GDM1 (cell line): ENCODE data around the gene POLE4.

Experiments
- DNase-seq: peaks from one replicate; lab custom pipeline; 2025; lab: John Stamatoyannopoulos, UW

POLE4 gene, protein sequence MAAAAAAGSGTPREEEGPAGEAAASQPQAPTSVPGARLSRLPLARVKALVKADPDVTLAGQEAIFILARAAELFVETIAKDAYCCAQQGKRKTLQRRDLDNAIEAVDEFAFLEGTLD

GRCh38 chr2:74958274-74959105, at the start of gene POLE4:
TSS of gene POLE4 (plus strand) at chr2:74958643. CDS start at chr2:74958680, 37 bp downstream.
- peak; percentile 86 for DNase-seq

- DNase-seq = no peak
These were observed 49.5 kb upstream of the POLE4 start for GRCh38 chr2:74908748-74909444.

DNA sequence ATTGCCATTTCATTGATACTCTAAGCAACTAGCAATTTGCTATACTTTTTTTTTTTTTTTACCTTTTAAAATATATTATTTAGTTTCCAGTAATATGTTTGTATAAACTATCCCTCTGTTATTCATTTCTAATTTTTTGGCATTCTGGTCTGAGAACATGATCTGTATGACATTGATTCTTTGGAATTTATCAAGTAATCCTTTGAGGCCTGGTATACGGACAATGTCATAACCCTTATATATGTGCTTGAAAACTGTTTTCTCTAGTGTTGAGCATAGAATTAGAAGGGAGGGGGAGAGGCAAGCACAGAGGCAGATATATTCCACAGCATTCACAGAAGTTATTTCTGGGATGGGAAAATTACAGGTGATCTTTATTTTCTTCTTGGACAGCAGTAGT, 48.2 kb upstream of the POLE4 start:
- no peak for DNase-seq

DNA sequence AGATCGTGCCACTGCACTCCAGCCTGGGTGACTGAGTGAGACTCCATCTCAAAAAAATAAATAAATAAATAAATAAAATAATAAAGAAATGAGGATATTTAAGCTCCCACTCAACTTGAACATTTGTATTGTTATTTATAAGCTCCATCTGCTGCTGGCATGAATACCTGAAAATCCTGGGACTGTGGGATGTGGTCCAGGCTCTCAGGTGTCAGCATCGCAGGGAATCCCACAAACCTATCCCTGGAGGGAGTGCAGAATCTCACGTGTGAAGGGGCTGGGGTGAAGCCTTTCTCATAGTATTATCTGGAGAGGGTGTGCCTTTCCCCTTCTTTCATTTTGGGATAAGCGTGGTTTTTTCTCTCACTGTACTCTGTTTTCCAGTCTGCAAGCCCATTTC, 47.4 kb upstream of the POLE4 start:
- DNase-seq = no peak

GRCh38 chr2:74915743-74916142, 42.7 kb upstream of the POLE4 start:
- DNase-seq = no peak

DNA sequence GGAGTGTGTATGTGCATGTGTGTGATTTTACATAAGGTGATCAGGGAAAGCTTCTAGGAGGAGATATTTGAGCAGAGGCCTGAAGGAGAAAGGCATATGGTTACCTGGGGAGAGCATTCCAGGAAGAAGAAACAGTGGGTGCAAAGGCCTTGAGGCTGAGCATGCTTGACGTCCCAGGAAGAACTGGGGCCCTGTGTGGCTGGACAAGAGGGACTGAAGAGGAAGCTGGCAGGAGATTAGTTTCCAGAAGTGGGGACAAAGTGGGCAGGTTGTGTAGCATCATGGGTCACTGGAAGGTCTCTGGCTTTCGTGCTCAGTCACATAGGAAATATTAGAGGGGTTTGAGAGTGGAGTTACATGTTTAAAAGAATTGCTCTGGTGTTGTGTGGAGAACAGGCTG, 42.0 kb upstream of the POLE4 start:
- DNase-seq = no peak

DNA sequence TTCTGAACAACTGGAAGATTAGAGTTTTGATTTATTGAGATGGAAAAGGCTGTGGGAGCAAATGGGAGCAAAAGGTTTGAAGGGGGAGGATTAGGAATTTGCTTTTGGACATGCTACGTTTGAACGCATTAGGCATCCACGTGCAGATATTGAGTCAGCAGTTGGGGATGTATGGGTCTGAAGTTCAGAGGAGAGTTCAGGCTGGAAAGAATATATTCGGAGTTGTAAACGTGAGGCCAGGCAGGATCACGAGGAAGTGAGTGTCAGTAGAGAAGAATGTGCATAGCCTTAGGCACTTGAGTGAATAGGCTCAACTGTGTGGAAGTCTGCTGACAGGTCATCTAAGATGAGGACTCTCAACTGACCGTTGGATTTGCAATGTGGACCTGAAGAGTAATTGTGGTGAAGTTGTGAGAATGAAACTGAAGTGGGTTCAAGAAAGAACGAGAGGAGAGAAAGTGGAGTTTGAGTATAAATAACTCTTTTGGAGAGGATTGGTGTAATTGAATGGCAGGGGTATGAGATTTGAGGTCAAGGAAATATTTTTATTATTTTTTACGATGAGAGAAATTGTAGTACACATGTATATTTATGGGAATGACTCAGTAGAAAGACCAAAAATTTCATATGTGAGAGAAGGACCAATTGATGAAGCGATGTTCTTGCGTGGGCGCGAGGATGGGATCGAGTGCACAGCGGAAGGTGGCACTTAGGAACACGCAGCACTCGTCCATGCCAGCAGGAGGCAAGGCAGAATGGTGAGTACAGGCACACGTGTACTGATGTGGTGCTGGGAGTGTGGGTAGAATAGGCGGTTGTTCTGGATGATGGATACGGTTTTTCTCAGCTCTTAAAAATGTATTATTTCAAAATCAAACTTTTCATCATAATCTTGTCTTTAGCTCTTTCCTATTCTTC, 40.5 kb upstream of the POLE4 start:
- DNase-seq = no peak

- peak; percentile 11 for DNase-seq
These were observed 38.6 kb upstream of the POLE4 start for GRCh38 chr2:74919827-74920226.

GRCh38 chr2:74921236-74921736, 37.2 kb upstream of the POLE4 start:
- no peak for DNase-seq

GRCh38 chr2:74922592-74923227, 35.7 kb upstream of the POLE4 start:
- DNase-seq = no peak

- DNase-seq = no peak
These were observed 33.8 kb upstream of the POLE4 start for GRCh38 chr2:74924463-74925265.

DNA sequence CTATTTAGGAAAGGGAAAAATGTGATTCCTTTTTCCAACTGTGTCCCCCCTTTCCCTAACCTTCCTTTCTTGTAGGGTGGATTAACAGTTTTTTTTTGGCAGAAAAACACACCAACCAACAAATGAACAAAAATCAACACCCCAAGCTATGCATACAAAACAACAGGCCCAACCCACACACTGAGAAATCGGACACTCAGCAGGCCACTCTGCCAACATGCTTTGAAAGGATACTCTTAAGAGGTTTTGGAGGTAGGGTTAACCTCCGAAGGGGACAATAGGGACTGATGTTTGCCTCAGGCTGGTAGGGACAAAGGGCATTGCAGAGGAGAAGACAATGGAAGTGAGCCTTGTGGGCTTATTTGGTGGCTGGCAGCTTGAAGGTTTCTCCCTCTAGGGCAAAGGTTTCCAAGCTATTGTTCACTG, 33.1 kb upstream of the POLE4 start:
- no peak for DNase-seq

GRCh38 chr2:74927621-74928020, 30.8 kb upstream of the POLE4 start:
- no peak for DNase-seq

DNA sequence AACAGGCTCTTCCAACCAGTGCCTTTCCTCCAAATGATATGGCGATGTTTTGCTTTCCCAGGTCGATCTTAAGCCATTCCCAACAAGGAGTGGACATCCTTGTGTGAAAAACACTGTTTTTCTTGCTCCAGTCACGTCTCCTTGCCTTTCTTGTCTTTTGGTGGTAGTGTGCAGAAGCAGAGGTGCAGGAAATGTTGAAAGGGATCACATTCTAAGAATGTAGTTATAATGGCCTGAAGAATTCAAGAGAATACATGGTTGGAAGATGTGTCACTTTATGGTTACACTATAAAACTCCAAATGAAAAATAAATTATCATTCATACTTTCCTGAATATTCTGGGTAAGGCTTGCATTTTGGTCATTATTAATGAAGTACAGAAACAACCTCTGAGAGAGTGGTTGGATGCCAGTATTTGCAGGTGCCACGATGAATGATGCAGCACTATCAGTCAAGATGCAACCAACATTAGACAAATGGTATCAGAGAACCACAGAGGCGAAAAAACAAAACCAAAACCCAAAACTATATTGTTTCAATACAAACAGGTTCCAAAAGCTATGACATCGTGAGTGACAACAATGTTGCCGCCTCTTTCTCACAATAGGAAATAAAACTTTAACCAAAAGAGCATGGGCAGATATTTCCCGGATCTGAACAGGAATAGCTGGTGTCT, 27.5 kb upstream of the POLE4 start:
- no peak for DNase-seq

- DNase-seq = no peak
These were observed 26.5 kb upstream of the POLE4 start for GRCh38 chr2:74931940-74932339.

DNA sequence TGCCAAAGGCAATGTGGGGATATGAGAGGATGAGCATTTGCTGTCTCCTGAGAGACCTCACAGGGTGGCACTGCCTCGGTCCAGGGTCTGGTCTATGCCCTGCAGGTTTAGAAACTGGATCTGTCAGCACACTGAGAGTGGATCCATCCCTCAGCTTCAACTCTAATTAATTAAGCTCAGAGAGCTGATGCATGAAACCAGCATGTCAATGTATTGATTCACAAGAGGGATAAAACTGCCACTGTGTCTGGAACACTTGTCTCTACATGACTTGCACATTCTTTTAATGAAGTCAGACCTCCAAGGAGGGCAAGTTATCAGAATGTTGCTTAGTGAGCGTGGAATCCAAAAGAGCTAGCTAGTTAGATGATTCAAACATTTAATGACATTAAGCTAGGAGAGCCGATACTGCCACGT, 22.5 kb upstream of the POLE4 start:
- DNase-seq = no peak

DNA sequence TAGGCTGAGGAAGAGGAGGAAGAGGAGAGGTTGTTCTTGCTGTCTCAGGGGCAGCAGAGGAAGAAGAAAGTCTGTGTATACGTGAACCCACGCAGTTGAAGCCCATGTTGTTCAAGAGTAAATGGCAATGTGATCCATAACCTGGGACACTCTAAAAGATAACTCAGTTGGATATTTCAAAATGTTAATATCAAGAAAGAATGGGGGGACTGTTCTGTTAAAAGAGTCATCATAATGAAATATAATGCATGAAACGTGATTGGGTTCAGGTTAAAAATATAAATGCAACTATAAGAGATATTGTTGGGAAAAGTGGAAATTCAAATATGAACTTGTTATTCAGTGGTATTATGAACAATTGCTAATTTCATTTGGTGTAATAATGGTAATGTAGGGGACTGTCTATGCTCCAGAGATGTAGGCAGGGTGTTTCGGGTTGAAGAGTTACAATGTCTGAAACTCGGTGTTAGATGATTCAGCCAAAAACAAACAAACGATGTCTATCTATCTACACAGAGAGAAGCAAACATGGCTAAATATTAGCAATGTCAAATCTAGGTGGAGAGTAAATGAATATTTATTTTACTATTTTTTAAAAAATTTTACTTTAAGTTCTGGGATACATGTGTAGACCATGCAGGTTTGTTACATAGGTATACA, 21.1 kb upstream of the POLE4 start:
- DNase-seq = no peak

DNA sequence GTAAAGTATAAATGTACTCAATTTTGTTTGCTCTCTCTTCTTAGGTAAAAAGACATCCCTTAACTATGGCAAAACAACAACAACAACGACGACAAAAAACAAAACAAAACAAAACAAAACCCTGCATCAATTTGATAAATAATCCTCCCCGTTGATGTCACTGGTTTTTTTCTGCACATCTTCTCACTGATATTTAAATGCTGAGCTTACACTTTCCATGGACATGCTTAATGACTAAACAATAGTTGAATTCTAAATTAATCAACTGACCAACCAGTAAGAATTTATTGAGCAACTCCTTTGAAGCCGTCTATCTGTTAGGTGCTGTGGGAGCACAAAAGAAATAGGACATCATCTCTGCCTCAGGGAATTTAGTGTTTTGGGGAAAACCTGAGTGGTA, 20.2 kb upstream of the POLE4 start:
- no peak for DNase-seq
